ENCODE data around the gene UNK.

Gene UNK
- total RNA-seq = 15.1 to 41.1 (median 23.7) reads per million in 18 experiments

- peak; percentile 99 for DNase-seq
Observed at GRCh38 chr17:75784473-75785015, at the start of gene UNK. Gene UNK (plus strand): TSS chr17:75784806. CDS start chr17:75784881, 75 bp downstream.

- DNase-seq = no peak
Observed at GRCh38 chr17:75736173-75736835, 48.3 kb upstream of the UNK start.

- DNase-seq = no peak
Observed at GRCh38 chr17:75737133-75737962, 47.3 kb upstream of the UNK start.

- peak; percentile 94 to 97 for DNase-seq
Observed at GRCh38 chr17:75738218-75738802, 46.3 kb upstream of the UNK start.

- DNase-seq = no peak
Observed at GRCh38 chr17:75739174-75739573, 45.4 kb upstream of the UNK start.

- no peak for DNase-seq
Observed at GRCh38 chr17:75739801-75740200, 44.8 kb upstream of the UNK start.

- no peak for DNase-seq
Observed at GRCh38 chr17:75740215-75740614, 44.4 kb upstream of the UNK start.

GRCh38 chr17:75740631-75741077 is 44.0 kb upstream of the UNK start:
- no peak for DNase-seq

- no peak for DNase-seq
Observed at GRCh38 chr17:75742337-75742736, 42.3 kb upstream of the UNK start.

GRCh38 chr17:75743625-75744206 is 40.9 kb upstream of the UNK start:
- no peak for DNase-seq

GRCh38 chr17:75748706-75749105 is 35.9 kb upstream of the UNK start:
- no peak for DNase-seq

GRCh38 chr17:75749545-75750389 is 34.8 kb upstream of the UNK start:
- DNase-seq = peak; percentile 76 to 83

- no peak for DNase-seq
Observed at GRCh38 chr17:75750661-75751423, 33.8 kb upstream of the UNK start.

GRCh38 chr17:75751676-75752404 is 32.8 kb upstream of the UNK start:
- no peak for DNase-seq

- DNase-seq = no peak
Observed at GRCh38 chr17:75752405-75752709, 32.2 kb upstream of the UNK start.

GRCh38 chr17:75752802-75753513 is 31.6 kb upstream of the UNK start:
- no peak for DNase-seq

GRCh38 chr17:75753514-75754377 is 30.9 kb upstream of the UNK start:
- DNase-seq = peak; percentile 49 to 72

- DNase-seq = peak; percentile 43 to 75
Observed at GRCh38 chr17:75754378-75755204, 30.0 kb upstream of the UNK start.

Measured in inflammatory macrophage (primary cell).